Fibroblast of skin of scalp (primary cell): Measurements from ENCODE around the gene PACRG.
A peak's percentile ranks its signal among the peaks of the same experiment; 100 is the strongest.

Experiments
- DNase-seq: peaks from one replicate; pipeline ENCODE4 v3.0.0-alpha.2; 2013

The PACRG gene

GRCh38 chr6:163319609-163320366, 592.0 kb downstream of the PACRG start:
- no peak for DNase-seq

DNA sequence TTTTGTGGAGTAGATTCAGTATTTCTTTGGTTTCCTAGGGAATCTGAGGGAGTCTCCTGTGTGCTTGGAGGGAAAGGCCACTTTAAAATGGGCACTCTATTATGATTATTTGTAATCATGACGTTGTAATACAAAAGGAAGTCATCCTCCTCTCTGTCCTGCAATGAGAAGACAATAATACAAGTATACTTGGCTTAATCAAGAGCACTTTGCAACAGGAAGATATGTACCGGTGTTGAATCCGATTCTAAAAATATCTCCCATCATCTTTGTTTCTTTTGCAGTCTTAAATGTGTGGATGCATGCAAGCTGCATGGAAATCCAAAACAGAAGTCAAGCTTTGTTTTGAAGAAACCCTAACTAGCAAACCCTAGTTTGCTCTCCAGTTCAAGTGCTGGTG, 592.6 kb downstream of the PACRG start:
- DNase-seq: no peak

- DNase-seq: no peak
Measured at GRCh38 chr6:163320804-163321203, 593.0 kb downstream of the PACRG start.

- no peak for DNase-seq
Measured at GRCh38 chr6:163321717-163322116, 593.9 kb downstream of the PACRG start.

DNA sequence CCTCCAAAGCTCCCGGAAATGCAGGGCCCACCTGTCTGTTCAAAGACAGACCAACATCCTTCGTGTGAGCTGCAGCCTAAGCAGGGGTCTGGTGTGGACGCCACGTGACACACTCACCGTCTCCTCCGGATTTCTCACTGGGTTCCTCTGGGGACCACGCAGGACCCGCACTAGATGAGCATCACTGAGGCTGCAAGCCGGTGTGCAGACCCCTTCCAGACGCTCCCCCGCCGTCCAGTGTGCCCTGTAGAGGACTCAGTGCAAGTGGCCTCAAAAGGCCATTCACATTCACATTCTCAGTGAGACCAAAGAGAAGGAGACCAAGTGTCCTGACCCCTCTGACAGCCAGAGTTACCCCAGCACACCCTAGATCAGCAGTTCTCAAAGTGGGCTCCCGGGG, 595.5 kb downstream of the PACRG start:
- DNase-seq: no peak

- DNase-seq: no peak
Measured at GRCh38 chr6:163323705-163324104, 595.9 kb downstream of the PACRG start.

DNA sequence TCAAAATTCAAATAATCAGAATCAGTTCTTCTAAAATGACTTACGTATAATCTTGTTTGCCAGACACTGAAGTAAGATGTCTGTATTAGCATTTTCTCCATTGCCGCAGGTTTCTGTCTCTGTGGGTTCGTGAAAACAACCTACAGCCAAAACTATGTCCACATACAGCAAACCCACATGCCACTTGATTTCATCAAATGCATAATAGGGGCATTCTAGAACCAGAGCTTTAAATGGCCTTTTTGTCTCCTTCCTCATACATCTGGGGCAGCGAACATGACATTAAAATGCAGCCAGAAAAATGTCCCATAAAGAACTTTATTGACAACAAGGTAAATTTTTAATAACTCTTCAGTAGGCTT, 596.5 kb downstream of the PACRG start:
- no peak for DNase-seq

DNA sequence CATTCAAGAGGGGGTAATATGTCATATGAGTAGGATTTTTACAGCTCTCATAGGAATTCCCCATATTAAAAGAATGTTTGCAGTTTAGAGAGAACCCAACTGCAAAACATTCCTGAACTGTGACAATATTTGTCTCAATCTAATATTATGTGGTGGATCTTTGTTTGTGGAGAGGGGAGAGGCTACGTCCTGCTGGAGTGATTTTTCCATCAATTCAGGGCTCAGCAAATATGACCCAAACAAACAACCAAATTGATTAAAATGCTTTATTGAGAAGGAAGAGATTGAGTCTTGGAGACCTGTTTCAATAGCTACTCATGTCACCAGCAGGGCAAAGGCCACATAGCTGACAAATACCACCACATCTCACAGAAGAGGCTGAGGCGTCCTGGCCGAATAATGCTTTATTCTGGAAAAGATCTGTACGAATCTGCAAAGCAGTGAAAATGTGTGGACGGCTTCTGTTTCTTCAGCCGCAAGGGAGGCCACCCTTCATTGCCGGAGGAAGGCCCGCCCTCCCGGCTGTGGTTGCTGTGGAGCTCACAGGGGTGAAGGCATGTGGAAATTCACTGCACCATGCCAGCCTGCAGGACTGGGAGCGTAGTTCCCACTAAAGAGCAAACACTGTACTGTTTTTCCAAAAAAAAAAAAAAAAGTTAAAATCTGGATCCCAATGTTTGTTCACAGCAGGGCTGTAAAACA, 597.1 kb downstream of the PACRG start:
- DNase-seq: peak; percentile 72

GRCh38 chr6:163325390-163325784, 597.6 kb downstream of the PACRG start:
- DNase-seq: no peak

DNA sequence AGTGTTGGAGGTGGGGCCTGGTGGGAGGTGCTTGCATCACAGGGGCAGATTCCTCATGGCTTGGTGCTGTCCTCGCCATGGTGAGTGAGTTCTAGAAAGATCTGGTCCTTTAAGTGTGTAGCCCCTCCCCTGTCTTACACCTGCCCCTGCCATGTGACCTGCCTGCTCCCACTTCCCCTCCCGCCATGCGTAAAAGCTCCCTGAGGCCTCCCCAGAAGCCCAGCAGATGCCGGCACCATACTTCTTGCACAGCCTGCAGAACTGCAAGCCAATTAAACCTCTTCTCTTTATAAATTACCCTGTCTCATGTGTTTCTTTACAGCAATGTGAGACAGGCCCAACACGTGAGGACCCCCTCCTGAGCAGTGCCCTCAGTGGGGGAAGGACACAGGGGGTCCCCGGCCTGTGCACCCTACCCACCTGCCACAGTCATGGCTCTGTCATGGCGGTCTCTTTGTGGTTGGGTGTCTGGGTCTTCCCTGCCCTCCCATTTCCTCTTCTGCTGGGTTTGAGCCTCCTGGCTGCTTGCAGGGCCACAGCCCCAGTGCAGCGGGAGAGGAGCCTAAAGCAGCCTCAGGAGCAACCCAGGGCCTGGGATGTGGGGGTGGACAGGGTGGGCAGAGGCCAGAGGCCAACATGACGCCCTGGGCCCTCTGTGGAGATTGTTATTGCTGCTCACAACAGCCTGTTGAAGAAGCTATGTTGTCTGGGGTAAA, 599.5 kb downstream of the PACRG start:
- no peak for DNase-seq

GRCh38 chr6:163327921-163328320, 600.1 kb downstream of the PACRG start:
- DNase-seq: peak; percentile 50

GRCh38 chr6:163328411-163328810, 600.6 kb downstream of the PACRG start:
- DNase-seq: no peak

- DNase-seq: no peak
Measured at GRCh38 chr6:163329991-163330390, 602.2 kb downstream of the PACRG start.

DNA sequence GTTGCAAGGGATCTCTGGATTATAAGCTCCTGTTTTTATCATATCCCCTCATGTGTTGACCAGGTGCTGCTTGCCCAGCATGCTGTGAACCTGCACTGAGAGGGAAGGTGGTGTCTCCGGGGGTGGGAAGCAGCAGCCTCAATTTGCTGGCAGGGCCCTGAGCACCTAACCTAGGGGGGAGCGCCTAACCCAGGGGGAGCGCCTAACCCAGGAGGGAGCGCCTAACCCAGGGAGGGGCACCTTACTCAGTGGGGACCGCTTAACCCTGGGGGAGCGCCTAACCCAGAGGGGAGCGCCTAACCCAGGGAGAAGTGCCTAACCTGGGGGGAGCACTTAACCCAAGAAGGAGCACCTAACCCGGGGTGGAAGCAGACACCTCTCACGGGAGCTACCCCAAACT, 603.5 kb downstream of the PACRG start:
- no peak for DNase-seq

GRCh38 chr6:163332575-163332974, 604.8 kb downstream of the PACRG start:
- no peak for DNase-seq

DNA sequence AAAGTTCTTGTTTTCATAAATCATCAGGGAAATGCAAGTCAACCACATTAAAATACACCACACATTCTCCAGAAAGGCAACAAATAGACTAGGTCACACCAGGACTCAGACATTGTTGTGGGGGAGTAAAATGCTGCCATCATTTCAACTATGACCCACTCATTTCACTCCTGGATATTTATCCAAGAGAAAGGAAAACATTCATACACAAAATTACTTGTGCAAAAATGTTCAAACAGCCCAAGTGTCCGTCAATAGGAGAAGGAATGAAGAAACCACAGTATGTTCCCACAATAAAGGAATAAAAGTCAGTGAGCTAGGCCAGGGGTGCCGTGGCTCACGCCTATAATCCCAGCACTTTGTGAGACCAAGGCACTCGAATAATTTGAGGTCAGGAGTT, 605.3 kb downstream of the PACRG start:
- peak; percentile 33 for DNase-seq

GRCh38 chr6:163333701-163334663, 606.2 kb downstream of the PACRG start:
- no peak for DNase-seq

GRCh38 chr6:163335056-163335455, 607.3 kb downstream of the PACRG start:
- no peak for DNase-seq

DNA sequence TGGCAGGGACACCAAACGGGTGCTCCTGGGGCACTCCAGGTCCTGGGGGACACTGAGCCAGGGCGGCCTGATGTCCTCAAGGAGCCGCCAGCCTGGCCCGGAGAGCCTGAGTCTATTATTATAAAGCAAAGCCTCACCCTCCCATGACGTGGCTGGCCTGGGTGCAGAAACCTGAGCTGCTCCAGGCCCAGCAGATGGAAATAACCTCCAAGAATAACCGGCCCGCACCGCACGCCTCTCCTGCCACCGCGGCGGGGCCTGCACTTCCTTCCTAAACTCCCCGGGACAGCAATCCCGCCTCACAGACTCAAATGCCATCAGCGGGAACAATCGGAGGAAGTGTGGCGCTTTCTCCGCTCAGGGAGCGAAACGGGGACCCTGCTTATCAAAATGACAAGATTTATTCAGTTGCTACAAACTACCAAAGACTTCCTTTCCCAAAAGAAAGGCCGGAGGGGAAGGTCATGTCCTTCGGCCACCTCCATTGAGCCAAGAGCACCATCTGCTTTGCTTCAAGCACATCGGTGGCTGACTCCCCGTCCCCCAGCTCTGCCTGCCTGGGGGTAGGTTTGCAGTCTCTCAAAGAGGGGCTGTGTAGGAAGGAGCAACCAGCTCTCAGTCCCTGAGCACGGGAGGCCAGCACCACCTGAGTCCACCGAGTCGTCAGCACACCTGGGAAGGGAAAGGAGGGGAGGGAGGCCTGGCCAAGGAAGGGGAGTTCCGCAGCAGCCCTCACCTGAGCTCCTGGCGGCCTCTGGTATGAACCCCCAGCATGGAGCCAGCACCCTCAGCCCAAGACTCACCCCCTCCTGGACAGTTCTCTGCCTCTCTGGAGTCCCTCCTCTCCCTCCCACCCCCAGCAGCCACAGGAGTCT, 608.1 kb downstream of the PACRG start:
- DNase-seq: no peak

- DNase-seq: no peak
Measured at GRCh38 chr6:163336961-163337360, 609.2 kb downstream of the PACRG start.

- DNase-seq: no peak
Measured at GRCh38 chr6:163337958-163338357, 610.2 kb downstream of the PACRG start.
